T-helper 2 cell (primary cell): ENCODE data around the gene CCDC188.

Experiments used
- DNase-seq, 5 experiments: peaks; one replicate each; pipeline versions ENCODE4 v3.0.0 to v3.0.0-alpha.2; 2012 to 2022

Gene CCDC188

DNA sequence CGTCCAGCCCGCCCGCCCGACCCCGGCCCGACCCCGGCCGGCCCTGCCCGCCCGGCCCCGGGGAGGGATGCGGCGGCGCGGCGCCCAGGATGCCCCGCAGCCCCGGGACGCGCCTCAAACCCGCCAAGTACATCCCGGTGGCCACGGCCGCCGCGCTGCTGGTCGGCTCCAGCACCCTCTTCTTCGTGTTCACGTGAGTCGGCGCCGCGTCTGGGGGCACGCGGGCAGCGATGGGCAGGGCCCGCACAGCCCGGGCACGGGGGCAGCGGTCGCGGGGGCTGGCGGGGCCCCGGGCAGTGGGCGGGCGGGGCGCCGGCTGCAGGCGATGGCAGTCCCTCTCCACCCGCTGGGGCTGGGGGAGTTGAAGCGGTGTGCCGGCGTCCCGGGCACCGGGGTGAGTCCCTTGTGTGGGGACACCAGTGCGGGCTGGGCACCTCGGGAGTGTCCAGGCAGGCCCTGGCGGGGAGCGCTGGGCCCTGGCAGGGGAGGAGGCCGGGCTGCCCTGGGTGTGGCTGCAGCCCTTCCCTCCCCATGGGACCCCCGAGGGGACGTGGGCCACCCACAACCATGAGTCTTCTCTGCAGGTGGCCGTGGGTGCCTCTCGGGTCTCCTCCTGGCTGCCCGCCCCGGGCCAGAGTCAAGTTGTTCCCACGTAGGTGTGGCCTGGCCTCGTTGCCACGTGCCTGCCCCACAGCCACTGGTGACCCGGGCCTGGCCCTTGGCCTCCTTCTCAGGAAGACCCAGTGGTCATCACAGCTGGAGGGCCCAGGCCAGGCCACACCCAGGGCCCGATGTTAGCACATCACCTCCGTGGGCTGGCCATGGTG lies 18.8 kb downstream of the CCDC188 start:
- DNase-seq, result peak in 1 of 5 experiments; percentile 39

DNA sequence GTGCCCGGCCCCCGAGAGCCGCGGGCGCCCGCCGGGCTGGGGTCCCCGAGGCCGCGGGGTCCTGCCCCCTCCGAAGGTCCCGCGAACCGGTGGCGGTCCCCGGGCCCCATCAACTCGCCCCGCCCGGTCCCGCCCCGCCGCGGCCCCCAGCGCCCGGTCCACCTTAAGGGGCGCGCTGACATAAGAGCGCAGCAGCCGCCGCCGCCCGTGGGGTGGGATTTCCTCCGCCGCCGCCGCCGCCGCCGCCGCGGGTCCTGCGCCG lies 19.3 kb downstream of the CCDC188 start, which contains the start of gene ZDHHC8:
TSS of gene ZDHHC8 (plus strand) at position 208 of the 262 bp plus-strand sequence. CDS start 144 bp downstream, outside the sequence.
- DNase-seq, result peak in 4 of 5 experiments; percentile 39 to 55 (median 44)

DNA sequence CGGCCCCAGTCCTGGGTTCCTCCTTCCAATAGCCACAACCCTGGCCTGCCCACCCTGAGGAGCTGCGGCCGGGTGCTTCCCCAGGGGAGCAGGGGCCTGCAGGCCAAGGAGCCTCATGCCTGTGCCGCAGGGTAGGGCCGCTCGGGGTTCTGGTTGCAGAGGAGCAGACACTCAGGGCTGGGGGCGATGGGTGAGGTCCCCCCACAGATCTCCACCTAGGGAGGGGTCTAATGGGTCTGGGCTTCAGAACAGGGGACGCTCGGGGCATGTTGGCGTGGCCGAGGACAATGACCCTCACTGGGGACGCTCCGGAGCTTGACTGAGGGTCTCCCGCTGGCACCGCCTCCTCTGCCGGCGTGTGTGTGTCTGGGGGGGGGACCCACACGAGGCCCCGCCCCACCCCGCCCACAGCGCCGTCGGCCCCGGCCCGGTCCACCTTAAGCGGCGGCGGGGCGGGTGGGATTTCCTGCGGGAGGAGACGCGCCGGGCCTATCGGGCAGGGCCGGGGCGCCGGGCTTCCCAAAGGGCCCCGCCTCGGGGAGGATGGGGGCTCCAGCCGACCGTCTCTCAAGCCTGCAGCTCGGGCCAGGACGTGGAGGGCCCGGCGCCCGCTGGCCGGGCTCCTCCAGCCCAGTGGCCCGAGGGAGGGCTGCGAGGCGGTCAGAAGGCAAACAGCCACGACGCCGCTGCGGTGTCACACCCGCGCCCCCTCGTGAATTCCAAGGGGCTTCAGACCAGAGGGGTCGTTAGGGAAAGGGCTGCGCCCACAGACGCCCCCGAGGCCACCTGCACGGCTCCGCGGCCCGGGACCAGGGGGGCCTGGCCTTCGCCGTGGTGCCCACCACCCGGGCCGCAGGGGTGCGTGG lies 19.9 kb downstream of the CCDC188 start:
- peak; percentile 69 to 81 (median 73) for DNase-seq

DNA sequence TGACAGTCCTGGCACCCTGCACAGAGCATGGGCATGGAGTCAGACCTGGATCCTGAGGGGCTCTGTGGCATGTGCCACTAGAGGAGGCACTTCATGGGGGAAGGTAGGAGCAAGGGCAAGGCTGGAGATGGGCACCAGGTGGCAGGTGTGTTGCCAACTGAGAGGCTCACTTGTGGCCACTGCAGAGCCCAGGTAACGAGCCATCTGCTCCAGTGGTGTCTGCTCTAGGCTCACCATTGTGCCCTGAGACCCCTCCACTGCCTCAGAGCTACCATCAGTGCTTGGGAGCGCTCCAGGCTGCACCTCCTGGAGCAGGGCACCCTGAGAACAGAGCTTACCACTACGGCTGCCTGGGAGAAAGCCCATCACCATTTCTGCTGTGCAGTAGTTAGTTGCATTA lies 20.5 kb downstream of the CCDC188 start:
- peak in 1 of 5 experiments; percentile 35 for DNase-seq

DNA sequence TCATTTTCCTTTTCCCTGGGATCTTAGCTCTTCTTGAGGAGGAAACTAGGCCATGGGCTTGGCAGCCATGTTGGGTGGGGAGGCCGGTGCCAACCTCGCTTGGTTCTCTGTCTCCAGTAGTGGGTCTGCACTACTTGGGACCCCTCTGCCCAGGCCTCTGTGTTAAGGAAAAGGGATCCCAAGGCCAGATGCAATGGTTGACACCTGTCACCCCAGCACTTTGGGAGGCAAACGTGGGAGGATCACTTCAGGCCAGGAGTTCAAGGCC lies 21.2 kb downstream of the CCDC188 start:
- no peak for DNase-seq

DNA sequence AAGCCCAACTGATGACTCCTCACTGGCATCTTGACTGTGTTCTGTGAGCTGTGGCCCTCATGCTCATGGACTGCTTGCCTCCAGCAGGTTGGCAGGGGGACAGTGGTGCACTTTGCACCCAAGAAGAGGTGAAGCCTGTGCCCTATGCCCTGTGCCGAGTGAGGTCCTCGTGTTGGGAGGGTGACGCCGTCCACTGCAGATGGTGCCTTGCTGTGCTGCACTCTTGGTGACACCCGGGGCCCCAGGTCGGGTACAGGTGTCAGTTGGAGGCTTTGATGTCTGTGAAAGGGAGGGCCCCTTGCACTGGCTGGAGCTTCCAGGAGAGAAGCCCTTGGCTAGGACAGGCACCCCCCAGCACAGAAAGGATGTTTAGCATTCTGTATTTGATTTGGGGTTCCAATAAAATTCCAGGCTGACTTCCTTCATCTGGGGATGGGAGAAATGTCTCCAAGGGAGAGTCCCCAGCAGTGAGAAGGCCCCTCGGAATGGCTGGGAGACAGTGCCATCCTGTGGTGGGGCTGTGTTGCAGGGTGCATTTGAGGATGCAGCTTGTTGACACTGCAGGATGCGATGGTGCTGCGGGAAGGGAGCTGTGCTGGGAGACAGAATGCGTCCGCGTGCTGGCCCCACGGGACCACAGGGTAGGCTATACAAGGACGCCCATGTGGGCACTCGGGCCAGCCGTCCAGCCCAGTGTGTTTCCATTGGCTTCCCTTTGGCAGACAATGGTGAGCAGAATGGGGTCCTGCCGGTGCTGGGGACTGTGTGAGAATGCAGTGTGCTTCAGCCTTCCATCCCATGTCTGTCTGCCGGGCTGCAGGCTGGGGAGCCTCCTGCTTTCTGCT lies 21.7 kb downstream of the CCDC188 start:
- DNase-seq, result peak; percentile 20 to 67 (median 32)

DNA sequence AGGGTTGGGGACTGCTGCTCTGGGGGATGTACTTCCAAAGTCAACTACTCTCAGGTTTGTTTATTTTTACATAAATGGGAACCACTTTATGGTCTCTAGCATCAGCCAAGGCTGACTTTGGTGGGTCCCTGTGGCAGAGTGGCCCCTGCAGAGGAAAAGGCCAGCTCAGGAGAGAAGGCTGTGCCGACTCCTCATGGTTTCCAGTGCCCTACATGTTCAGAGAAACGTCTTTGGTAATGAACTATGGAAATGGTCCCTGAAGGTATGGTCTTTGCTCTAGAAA lies 22.3 kb downstream of the CCDC188 start:
- no peak for DNase-seq

DNA sequence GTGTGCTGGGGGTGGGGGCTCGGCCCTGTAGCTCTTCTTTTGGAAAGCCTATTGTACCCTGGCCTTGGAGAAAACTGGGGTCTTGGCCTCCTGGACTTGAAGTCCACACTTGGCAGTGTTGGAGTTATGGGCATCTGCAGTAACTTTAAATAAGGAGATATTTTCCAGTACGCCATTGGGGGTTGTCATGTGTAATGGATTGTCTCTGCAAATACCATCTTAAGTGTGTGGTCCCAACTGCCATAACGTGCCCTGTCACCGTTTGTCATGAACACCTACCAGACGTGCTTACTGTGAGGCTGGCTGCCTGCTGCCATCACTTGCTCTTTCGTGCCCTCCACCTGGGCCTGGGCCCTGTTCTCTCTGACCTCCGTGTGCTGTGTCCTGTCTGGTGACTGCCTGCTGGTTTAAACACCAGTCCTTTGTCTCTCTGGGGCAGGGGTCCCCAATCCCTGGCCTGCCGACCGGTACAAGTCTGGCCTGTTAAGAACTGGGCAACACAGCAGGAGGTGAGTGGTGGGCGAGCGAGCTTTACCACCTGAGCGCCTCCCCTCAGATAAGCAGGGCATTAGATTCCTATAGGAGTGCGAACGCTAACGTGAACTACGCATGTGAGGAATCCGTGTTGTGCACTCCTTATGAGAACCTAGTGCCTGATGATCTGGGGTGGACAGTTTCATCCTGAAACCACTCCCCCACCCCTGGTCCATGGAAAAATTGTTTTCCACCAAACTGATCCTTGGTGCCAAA lies 22.8 kb downstream of the CCDC188 start:
- DNase-seq, result no peak

DNA sequence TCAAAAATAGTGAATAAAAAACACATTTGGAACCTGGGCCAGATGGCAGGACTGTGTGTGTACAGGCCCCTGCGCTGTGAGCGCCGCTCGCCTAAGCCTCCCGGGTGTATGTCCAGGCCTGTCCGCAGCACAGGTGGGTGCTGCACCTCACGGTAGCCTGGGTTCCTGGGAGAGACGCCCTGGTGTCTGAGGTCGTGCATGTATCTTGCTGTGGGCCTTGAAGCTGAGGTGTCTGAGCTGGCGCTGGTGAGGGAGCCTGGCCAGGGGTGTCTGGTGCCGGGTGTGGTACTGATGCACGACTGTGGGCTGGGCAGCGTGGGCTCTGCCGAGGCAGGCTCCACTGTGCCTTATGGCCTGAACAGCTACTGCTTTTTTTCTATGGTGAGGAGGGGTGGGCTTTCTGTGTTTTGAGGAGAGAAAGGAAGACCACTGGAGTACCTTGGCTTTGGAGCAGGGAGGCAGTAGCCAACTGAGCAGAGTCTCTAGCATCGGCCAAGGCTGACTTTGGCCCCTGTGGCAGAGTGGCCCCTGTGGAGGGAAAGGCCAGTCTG lies 23.5 kb downstream of the CCDC188 start:
- no peak for DNase-seq

DNA sequence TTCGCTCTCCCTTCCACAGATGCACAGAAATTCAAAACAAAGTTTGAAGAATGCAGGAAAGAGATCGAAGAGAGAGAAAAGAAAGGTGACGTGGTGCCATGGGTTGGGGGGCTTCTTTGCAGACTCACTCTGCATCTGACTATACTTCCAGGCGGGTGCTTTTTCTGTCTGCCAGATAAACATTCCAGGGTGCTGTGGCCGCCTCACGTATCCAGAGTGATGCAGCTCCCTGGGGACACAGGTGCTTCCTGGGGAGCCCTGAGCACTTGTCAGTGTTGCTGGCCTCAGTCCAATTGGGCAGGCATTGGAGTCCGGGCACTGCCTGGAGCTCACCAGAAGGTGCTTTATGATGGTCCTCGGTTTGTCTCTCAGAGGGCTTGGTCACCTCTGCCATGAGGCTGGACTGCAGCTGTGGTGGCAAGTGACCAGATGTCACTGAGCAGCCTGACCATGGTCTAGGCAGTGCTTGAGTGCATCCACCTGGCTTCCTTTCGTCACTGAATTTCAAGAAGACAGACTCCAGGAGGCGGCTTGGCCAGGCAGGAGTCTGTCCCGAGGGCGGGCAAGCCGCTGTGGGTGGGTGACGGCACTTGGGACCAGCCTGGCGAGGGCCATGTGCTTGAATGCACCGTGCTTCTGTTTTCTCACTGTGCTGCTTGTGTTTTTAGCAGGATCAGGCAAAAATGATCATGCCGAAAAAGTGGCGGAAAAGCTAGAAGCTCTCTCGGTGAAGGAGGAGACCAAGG lies 24.4 kb downstream of the CCDC188 start:
- DNase-seq, result no peak

DNA sequence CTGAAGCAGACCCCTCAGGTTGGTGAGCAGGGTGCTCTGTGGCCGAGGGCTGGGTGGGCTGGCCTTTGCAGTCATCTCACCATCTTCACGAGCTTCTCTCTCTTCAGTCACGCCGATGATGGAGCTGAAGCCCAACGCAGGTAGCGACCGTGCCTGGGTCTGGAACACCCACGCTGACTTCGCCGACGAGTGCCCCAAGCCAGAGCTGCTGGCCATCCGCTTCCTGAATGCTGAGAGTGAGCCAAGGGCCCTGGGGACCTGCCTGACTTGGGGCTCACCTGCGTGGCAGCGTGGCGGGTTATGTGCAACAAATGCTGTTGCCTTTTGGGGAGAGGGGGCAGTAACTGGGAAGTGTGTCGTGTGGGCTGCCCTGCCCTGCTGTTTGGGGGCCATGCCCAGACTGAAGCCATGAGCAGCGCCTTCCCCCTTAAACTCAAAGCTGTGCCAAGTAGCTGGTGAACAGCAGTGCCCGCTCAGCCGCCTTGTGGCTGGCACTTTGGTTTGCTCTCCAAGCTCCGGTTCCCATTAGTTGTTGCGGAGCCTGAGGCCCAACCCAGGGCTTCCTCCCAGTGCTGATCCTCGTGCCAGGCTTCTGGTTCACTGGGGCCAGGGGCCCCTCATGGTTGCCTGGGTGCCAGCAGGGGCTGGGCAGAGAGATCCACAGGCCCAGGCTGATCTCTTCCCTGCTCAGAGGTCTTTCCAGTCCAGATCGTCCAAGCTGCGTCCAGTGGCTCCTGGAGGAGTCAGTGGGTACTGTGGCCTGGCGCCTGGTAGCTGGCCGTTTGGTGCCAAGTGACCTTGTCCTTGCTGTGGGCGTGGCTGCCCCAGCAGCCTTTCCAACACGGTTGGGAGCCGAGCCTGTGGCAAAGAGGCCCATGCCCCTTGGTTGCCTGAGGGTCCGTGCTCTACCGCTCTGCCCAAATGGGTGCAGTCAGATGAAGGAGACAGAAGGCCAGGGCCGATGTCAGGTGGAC lies 25.4 kb downstream of the CCDC188 start:
- DNase-seq, result no peak

DNA sequence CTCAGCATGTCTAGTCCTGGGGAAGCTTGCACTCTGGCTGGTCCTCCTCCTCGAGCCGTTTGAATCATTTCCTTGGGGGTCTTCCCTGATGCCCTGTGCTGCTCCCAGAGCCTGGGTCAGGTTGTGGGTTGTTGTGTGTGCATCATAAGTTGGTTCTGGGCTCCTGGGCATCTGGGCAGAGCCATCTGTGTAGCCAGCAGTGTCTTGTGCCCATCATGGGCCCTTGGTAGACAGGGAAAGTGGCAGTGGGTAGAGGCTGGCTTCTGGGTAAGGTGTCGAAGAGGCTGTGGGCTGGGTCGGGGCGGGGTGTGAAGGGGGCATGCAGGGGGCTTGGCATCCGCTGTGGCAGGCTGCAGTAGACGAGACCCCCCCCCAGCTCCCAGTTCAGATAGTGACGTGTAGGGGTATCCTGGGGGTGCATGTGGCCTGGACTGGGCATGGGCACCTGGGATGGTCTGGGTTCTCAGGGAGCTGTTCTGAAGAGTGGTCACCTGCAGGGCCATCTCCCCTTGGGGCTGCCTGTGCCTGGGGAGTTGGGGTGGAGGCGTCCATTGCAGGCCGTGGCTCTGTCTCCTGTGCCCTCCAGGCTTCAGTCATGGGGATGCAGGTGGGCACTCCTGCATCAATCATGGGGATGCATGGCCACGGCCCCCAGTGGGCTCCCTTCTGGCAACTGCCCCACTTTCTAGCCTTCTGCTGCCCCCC lies 26.6 kb downstream of the CCDC188 start:
- no peak for DNase-seq

DNA sequence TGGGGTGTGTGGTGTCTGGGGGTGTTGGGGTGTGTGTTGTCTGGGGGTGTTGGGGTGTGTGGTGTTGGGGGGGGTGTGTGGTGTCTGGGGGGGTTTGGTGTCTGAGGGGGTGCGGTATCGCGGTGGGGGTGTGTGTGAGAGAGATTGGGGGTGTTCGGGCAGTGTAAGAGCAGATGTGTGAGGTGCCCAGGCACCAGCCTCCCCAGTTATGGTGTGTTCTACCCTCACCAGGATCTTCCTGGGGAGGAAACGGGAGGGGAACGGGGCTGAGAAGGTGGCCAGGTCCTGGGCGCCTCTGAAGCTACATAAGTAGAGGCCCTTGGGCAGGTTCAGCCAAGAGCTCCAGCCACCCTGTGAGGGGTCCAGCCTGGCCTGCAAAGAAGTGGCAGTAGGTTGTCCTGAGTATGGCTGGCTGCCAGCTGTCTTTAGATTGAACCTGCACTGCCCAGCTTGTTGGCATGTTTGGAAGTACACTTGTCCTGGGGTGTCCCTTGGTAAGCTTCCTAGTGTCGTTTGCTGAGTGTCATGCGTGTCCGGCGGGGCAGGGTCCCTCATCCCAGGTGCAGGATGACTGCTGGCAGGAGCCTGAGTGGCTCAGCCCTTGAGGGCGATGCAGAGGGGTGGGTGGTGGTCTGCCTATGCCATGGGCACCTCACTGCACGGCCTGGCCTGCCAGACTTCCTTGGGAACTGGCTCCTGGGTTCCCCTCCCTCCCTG lies 27.3 kb downstream of the CCDC188 start:
- DNase-seq, result no peak

DNA sequence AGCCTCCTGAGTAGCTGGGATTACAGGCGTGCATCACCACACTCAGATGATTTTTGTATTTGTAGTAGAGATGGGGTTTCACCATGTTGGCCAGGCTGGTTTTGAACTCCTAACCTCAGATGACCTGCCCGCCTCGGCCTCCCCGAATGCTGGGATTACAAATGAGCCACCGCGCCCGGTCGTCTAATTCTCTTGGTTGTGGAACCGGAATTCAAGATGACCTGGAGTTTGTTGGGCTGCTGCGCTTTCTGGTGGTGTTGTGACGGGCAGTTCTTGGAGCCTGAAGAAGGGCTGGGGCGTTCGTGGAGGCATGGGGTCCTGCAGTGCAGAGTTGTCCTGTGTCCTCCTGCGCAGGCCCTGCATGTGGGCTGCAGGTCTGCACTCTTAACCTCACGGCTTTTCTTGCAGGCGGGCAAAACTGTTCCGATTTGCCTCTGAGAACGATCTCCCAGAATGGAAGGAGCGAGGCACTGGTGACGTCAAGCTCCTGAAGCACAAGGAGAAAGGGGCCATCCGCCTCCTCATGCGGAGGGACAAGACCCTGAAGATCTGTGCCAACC lies 28.9 kb downstream of the CCDC188 start:
- DNase-seq, result no peak

DNA sequence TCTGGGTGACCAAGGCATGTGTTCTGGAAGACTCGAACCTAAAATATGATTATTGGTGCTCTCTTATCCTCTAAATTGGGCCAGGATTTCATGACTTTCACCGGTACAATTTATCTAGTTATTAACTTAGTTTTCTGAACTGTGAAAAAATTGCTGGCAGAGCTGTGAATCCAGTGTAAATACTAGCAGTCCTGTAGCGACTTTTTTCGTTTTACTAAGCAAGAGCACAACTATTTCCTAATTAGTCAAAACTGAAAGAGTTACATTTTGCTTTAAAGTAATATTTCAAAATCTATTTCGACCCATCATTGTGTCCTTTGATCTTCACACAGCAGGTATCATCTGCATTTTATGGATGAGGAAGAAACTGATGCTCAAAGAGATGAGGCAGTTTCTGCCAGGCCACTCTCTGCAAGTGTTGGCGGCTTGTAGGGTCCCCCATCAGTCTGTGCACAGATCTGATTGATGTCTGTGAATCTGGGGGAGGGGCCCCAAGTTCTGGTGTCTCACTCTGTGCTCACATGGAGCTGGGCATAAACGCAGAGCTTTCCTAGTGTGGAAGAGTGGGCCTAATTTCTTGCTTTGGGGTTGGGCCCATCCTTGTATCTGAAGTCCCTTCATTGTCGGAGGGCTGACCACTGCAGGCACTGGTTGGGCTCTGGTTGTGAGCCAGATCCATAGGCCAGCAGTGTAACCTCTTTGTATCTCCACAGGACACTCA lies 32.4 kb downstream of the CCDC188 start:
- no peak for DNase-seq

DNA sequence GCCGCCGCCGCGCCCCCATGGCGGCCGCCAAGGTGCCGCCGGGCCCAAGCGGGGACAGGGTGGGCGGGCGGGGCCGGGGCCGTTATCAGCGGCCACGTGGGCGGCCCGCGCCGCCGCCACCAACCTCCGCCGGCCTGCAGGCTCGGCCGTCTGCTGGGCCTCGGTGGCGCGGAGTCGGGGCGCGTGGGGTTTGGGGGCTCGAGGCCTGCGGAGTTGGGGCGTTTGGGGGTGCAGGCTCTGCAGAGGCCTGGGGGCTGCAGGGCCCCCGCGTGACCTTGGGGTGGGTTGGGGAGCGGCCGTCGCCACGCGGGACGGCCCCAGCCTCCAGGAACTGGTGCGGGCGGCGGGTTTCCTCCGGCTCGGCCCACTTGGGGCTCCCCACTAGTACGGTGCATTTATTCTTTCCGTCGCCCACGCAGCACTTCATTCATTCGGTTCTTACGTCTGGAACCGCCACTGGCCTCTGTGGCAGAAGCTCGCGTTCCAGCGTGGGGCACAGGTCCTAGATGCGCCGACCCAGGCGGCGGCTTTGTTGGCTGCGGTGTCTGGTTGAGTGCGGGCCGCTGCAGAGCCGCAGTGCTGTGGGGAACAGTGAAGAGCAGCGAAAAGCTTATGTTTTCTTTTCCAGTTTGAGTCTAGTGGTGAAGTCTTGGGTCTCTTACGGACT lies 33.1 kb downstream of the CCDC188 start:
- DNase-seq, result peak in 4 of 5 experiments; percentile 48 to 67 (median 55)

DNA sequence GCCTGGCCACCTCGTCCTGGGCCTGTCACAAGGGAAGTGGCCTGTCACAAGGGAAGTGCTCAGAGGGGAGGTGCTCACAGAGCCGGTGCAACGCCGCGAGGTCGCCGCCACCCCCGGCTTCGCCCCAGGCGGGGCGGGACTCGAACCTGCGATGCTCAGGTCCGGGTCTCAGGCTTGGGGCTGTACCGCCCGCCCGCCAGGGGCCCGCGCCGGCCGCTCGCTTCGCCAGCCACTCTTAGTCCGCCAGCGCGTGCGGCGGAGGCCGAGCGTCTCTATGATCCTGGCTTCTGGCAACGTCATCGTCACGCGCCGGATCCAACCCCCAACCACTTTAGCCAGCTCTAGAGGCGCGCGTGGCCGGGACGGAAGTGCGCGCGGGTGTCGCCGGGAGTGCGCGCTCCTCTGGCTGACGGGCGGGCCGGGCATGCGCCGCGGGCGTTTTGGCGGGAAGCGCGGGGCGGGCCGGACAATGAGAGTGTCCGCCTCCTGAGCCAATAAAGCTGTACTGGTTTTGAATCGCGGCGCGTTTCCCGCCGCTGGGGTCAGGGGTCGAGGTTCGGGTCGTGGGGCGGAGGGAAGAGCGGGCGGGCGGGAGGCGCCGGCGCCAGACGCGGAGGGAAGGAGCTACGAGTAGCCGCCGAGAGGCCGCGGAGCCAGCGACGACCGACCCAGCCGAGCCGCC lies 33.8 kb downstream of the CCDC188 start, which contains the start of gene TRMT2A:
TSS of gene TRMT2A (minus strand) at position 276 of the 682 bp plus-strand sequence. CDS start 320 bp downstream, outside the sequence.
- DNase-seq, result peak; percentile 93 to 99 (median 95)
